OCI-LY7 (cell line): ENCODE data around the gene WDR5.

Experiments used
- EZH2phosphoT487 ChIP-seq: fragments of 200-600 bp; sonication (generic); IDR thresholded peaks from 2 replicates; pipeline ENCODE4 v1.6.1; 2018; ENCODE audit warnings: low read depth, borderline replicate concordance, mild to moderate bottlenecking, mixed run types, antibody characterized with exemption, low read length, moderate library complexity, mixed read lengths
- TF ChIP-seq, protein P1 (sequence below): fragments of 200-600 bp; sonication (generic); conservative IDR thresholded peaks from 2 replicates; pipeline ENCODE4 v1.5.1; 2014; ENCODE audit warnings: mild to moderate bottlenecking, antibody characterized with exemption, low read length, moderate library complexity, mixed read lengths

DNA sequence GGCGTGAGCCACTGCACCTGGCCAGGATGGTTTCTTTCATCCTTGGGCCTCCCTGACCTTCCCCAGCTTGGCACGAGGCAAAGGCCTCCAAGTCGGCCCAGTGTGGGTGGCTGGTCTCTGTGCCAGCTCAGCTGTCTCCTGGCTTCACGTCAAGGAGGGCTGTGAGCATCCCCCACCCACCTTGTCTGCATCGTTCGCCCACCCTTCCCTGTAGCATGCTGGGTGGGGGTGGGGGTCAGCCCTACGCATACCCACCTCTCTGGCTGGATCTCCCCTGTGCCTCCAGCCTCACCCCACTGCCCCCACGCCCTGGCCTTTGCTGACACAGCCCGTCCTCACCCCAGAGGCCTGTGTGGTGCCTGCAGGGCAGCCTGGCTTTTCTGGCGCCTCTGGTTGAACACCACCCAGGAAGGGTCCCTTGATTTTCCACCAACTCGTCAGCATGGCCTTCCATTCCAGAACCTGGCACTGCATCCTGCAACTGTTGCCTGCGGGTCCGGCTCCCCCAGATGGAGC, 8.8 kb upstream of the WDR5 start:
- TF ChIP-seq, protein P1, sequence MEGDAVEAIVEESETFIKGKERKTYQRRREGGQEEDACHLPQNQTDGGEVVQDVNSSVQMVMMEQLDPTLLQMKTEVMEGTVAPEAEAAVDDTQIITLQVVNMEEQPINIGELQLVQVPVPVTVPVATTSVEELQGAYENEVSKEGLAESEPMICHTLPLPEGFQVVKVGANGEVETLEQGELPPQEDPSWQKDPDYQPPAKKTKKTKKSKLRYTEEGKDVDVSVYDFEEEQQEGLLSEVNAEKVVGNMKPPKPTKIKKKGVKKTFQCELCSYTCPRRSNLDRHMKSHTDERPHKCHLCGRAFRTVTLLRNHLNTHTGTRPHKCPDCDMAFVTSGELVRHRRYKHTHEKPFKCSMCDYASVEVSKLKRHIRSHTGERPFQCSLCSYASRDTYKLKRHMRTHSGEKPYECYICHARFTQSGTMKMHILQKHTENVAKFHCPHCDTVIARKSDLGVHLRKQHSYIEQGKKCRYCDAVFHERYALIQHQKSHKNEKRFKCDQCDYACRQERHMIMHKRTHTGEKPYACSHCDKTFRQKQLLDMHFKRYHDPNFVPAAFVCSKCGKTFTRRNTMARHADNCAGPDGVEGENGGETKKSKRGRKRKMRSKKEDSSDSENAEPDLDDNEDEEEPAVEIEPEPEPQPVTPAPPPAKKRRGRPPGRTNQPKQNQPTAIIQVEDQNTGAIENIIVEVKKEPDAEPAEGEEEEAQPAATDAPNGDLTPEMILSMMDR: no peak
- TF ChIP-seq EZH2phosphoT487: no peak
